CD4-positive, alpha-beta T cell treated with Interleukin-2 at 100 ng/mL for 4 hours (primary cell): ENCODE measurements around the gene CARM1.
A peak's percentile ranks its signal among the peaks of the same experiment; 100 is the strongest.
"Not testable (repeated sequence)": the region's sequence is repeated elsewhere in the genome, so short reads cannot be mapped to it uniquely, and the experiment has no call there.

Source experiments
- DNase-seq: peaks from one replicate; pipeline ENCODE4 v3.0.0-alpha.2; 2020; ENCODE audit warnings: low spot score

The CARM1 gene

DNA sequence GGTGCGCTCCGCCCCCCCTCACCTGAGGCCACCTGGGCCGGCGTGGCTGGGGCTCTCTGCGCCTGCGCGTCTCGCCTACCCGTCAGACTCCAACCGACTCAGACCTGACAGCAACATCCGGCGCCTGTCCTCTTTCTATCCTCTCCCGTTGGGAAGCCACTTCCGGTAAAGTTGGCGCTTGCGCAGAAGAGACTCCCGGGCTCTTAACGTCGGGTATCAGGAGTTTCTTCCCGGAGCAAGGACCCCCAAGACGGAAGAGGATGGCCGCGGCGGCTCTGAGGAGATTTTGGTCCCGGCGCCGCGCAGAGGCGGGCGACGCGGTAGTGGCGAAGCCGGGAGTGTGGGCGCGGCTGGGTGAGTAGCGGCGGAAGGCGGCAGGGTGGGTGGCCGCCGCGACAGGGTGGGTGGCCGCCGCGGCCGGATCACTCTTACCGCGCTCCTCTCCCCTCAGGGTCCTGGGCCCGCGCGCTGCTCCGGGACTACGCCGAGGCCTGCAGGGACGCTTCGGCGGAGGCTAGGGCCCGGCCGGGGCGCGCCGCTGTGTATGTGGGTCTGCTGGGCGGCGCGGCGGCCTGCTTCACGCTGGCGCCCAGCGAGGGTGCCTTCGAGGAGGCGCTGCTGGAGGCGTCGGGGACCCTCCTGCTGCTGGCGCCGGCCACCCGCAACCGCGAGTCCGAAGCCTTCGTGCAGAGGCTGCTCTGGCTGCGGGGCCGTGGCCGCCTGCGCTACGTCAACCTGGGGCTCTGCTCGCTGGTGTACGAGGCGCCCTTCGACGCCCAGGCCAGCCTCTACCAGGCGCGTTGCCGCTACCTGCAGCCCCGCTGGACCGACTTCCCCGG lies 57.4 kb downstream of the CARM1 start, which contains the start of the genes TIMM29 and YIPF2:
TSS of gene TIMM29 (plus strand) at position 249 of the 839 bp plus-strand sequence. CDS start at position 261, 12 bp downstream.
TSS of gene YIPF2 (minus strand) at position 77 of the 839 bp plus-strand sequence. CDS start 229 bp downstream, outside the sequence.
- DNase-seq: peak; percentile 97

DNA sequence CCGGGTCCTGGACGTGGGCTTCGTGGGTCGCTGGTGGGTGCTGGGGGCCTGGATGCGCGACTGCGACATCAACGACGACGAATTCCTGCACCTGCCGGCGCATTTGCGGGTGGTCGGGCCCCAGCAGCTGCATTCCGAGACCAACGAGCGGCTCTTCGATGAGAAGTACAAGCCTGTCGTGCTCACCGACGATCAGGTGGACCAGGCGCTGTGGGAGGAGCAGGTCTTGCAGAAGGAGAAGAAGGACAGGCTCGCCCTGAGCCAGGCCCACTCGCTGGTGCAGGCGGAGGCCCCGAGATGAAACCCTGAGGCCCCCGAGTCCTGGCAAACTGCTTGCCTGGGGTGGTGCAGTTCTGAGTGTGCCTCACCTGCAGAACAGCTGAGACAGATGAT lies 58.0 kb downstream of the CARM1 start:
- no peak for DNase-seq

DNA sequence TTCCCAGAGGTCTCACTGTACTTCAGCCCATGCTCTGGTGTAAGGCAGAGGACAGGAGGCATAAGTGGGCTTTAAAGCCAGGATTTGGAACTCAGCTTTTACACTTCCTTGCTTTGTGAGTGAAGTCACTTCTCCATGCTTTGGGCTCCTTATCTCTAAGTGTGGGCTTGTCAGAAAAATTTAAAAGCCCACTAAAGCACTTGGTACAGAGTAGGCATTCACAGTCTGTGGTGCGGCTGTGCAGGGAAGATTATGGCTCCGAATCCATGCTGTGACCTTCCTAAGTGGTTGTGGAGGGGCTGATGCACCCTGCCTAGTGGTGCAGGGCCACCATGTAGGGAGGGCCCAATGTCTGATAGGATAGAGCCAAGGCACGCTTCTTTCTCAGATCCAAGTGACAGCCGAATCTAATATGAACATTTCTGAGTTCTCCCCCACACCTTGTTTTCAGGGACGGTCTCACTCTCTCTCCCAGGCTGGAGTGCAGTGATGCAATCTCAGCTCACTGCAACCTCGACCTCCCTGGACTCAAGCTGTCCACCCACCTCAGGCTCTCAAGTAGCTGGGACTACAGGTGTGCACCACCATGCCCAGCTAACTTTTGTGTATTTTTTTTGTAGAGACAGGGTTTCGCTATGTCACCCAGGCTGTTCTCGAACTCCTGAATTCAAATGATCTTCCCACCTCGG lies 64.2 kb downstream of the CARM1 start:
- no peak for DNase-seq

DNA sequence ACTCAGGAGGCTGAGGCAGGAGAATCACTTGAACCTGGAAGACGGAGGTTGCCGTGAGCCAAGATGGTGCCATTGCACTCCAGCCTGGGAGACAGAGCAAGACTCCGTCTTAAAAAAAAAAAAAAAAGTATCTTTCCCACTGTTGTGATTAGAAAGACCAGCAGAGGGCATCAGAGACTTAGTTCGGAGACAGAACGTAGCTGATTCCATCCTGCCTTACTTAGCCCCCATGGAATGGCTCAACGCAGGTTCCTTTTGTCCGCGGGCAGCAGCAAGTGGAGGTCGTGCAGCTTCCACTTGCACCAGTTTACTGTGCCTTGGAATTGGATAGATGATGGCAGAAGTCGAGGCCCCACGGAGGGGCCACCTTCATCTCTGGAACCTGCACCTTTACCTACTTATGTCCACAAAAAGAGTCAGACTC lies 65.3 kb downstream of the CARM1 start:
- peak; percentile 64 for DNase-seq

DNA sequence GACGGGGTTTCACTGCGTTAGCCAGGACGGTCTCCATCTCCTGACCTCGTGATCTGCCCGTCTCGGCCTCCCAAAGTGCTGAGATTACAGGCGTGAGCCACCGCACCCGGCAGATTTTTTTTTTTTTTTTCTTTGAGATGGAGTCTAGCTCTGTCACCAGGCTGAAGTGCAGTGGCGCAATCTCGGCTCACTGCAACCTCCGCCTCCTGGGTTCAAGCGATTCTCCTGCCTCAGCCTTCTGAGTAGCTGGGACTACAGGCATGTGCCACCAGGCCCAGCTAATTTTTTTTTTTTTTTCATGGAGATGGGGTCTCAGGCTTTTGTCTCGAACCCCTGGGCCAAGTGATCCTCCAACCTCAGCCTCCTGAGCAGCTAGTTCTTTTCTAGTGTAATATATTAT lies 70.3 kb downstream of the CARM1 start:
- DNase-seq: not testable (repeated sequence)

DNA sequence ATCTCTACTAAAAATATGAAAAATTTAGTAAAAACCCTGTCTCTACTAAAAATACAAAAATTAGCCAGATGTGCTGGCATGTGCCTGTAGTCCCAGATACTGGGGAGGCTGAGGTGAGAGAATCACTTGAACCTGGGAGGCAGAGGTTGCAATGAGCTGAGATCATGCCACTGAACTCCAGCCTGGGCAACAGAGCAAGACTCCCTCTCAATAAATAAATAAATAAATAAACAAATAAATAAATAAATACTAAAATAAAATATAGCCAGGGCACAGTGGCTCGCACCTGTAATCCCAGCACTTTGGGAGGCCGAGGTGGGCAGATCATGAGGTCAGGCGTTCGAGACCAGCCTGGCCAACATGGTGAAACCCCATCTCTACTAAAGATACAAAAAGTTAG lies 72.1 kb downstream of the CARM1 start:
- not testable (repeated sequence) for DNase-seq

DNA sequence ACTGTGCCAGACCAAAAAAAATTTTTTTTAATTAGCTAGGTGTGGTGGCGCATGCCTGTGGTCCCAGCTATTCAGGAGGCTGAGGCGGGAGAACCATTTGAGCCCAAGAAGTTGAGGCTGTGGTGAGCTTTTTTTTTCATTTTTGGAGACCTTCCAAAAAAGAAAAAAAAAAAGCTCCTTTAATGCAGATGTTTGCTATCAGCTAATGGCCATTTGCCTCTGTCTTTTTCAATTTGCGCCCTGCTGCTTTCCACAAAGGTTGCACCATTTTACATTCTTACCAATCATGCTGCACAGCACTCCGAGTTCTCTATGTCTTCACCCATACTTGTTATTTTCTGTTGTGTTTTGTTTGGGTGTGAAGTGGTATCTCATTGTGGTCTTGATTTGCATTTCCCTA lies 73.9 kb downstream of the CARM1 start:
- DNase-seq: no peak

DNA sequence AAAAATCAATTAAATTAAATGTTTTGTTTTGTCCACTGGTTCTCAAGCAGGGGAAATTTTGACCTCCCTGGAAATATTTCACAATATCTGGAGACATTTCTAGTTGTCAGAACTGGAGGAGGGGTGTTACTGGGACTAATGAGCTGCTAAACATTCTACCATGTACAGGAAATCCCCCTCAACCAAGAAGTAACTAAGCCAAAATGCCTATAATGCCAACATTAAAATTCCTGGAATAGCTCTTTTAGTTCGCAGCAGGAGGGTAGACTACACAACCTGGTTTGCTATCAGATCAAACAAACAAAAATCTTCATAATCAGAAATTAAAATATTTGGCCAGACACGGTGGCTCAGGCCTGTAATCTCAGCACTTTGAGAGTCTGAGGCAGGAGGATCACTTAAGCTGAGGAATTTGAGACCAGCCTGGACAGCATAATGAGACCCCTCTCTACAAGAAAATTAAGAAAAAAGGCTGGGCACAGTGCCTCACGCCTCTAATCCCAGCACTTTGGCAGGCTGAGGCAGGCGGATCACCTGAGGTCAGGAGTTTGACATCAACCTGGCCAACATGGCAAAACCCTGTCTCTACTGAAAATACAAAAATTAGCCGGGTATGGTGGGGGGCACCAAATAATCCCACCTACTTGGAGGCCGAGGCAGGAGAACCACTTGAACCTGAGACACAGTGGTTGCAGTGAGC lies 75.8 kb downstream of the CARM1 start:
- no peak for DNase-seq

DNA sequence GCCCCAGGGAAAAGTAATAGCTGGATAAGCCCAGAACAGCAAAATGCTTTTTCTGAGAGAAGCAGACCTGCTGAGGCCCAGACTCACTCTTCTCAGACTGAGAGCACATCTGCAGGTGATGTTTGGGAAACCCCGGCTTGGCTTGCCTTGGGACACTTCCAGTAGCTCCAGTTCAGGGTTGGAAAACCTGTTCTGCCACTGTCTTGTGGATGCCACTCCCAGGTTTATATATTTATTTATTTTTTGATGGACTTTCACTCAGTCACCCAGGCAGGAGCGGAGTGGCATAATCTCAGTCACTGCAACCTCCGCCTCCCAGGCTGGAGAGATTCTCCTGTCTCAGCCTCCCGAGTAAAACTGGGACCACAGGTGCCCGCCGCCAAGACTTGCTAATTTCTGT lies 81.5 kb downstream of the CARM1 start:
- DNase-seq: no peak

DNA sequence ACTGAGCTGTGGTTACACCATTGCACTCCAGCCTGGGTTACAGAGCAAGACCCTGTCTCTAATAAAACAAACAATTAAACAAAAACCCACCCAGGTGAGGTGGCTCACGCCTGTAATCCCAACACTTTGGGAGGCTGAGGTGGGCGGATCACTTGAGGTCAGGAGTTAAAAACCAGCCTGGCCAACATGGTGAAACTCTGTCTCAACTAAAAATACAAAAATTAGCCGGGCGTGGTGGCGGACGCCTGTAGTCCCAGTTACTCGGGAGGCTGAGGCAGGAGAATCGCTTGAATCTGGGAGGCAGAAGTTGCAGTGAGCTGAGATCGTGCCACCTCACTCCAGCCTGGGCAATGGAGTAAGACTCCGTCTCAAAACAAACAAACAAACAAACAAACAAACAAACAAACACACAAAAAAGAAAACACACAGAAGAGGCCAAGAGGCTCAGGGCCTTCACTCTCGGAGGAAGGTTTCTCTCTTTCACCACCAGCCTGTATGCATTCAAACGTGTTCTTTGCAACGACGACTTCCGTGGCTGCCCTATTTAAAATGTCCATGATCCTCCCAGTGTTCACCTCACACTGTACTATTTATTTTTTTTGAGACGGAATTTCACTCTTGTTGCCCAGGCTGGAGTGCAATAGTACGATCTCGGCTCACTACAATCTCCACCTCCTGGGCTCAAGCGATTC lies 88.1 kb downstream of the CARM1 start:
- not testable (repeated sequence) for DNase-seq

DNA sequence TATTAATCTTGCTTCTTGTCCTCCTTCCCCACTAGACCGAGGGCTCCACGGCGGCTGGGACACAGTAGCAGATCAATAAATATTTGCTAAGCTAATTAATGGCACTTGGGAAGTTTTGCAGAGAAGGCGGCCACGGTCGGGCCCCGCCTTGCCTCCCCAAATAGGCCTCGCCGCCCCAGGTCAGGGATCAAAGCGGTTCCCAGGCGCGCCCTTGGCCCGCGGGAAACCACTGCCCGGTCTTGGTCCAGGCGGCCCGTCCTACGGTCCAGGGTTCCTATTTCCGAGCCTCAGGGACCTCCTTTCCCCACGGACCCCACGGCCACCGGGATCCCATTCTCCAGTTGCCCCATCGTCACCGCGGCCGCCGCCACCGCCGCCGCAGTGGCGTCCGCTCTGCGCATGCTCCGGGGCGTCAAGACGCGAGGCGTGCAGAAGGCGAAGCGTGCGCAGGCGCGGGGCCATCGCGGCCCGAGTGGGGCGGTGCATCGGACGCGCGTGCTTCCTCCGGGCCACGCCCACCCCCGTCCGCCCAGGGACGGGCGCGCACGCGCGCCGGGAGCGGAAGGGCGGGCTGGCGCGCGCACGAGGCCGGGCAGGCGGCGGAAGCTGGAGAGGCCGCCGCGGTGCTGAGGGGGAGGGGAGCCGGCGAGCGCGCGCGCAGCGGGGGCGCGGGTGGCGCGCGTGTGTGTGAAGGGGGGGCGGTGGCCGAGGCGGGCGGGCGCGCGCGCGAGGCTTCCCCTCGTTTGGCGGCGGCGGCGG lies 89.1 kb downstream of the CARM1 start, which contains the start of gene SMARCA4:
TSS of gene SMARCA4 (plus strand) at position 717 of the 759 bp plus-strand sequence. CDS start 23,122 bp downstream, outside the sequence.
- peak; percentile 97 for DNase-seq

DNA sequence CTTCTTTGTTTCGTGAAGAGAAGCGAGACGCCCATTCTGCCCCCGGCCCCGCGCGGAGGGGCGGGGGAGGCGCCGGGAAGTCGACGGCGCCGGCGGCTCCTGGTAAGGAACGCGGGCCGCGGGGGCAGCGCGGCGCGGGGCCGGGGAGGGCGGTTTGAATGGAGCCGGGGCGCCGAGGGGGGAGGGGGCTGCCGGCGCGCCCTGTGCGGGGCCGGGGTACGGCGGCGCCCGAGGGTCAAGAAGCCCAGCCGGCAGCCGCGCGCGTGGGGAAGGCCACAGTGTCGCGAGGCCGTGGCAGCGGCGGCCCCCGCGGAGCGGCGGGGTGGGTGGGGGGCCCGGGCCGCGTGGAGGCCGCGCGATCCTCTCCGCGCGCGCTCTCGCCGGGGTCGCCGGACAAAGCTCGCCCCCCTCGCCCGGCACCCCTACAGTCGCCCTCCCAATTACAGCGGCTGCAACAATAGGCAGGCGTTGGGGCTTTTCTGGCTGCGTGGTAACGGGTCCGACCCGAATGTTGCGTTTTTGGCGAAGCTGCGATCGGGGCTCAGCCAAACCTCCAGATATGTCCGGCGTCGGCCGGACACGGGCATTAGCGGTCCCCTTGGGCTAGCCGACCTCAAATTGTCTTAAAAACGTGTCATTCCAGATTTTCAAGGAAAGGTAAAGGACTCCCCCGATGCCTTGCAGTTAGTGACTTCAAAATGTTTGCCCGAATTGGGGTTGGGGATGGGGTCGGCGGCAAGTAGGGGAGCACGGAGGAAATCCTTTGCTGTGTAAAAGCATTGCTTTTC lies 89.9 kb downstream of the CARM1 start:
- DNase-seq: no peak

DNA sequence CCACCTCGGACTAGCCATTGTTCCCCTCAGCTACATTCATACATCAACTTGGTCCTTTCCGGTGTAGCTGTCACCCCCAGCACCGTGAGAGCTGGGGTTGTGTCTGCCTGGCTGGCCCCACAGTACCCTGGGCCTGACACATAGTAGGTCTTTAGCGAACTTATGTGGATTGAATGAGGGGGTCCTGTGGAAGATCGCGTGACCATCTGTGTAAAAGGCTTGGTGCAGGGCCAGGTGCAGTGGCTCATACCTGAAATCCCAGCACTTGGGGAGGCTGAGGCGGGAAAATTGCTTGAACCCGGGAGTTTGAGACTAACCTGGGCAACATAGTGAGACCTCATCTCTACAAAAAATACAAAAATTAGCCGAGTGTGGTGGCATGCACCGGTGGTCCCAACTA lies 91.5 kb downstream of the CARM1 start:
- DNase-seq: no peak

DNA sequence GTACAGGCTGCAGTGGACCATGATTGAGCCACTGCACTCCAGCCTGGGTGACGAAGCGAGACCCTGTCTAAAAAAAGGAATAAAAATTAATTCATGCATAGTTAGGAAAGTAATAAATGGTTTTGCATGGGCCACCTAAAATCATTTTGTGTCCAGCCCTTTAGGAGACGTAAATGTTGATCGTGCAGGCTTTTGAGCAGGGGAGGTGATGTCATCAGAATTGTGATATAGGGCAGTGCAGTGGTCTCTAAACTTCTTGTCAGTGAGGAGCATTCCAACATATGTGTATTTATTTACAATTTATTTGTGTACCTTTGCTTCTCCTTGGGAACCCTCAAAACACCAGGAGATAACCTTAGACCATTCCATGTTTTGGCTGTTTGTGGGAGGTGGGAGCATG lies 92.5 kb downstream of the CARM1 start:
- DNase-seq: no peak

DNA sequence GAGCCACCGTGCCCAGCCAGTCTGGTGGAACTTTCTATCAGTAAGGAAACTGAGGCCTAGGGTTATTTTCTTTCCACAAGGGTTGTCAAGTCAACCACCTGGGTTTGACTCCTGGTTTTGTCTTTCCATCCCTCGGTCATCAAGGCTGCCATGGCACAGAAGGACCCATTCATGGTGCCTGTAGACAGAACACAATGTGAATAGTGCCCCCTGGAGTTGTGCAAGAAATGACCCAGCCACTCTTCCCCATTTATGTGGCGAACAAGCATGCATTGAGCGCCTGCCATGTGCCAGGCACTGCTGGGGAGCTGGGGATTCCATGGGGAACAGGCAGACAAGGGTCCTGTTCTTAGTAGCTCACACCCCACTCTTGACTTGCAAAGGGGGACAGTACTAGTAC lies 93.5 kb downstream of the CARM1 start:
- no peak for DNase-seq

DNA sequence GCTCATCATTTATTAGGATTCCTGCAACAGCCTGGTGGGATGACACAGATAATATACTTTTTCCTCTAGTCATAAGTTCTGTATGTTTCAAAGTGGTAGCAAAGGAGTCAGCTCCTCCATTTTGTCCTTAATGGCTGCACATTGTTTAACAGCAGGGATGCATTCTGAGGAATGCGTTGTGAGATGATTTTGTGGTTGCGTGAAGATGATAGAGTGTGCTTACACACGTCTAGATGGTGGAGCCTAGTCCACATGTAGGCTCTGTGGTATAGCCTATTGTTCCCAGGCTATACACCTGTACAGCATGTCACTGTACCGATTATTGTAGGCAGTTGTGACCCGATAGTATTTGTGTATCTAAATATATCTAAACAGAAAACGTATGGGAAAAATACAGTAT lies 94.0 kb downstream of the CARM1 start:
- no peak for DNase-seq

DNA sequence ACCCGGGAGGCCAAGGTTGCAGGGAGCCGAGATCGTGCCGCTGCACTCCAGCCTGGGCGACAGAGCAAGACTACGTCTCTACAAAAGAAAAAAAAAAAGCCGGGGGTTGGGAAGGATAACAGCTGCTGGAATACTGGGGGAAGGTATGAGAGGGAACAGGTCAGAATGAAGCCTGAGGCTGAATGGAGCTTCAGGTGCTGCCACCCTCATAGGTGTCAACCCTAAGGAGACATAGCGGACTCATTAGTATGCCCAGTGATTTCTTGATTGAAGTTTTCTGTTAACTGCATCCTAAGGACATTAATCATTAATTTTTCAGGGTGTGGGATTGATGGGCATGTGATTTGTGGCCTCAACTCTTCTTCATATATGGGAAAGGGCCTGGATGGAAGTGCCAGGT lies 95.5 kb downstream of the CARM1 start:
- no peak for DNase-seq

DNA sequence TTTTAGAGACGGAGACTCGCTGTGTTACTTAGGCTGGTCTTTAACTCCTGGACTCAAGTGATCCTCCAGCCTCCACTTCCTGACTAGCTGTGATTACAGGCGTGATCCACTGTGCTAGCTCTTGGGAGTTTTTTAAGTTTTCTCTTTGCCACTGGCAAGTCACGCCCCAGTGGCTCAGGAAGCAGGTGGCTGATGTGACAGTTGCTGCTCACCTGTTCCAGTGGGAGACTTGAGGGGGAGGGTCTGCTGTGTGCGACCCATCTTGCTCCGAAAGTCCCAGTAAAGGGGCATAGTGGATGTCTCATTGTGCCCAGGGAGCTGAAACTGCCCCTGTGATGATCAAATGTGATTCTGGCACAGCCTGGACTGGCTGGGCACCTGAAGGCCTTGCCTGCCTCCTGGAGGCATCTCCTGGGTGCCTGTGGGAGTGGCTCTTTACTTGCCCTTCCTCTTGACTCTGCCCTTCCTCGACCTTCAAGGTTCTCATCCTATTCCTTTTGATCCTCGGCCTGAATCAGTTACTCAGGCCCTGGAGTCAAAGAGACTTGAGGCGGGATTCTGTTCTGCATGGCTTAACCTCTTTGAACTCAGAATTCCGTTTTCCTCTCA lies 97.3 kb downstream of the CARM1 start:
- DNase-seq: no peak

DNA sequence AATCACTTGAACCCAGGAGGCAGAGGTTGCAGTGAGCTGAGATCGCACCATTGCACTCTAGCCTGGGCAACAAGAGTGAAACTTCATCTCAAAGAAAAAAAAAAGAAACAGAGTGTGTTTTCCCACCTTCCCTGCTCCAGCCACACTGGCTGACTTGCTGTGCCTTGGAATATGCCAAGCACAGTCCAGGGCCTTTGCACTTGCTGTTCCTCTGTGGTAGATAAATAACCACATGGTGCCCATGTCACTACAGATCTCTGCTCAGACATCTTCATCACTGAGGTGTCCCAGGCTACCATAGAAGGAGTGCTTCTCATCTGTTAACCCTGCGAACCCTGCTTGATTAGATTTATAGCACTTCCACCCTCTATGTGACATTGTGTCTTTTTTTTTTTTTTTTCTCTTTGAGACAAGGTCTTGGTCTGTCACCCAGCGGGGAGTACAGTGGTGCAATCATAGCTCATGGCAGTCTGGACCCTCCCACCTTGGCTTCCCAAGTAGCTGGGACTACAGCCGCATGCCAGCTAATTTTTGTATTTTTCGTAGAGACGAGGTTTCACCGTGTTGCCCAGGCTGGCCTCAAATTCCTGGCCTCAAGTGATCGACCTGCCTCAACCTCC lies 99.9 kb downstream of the CARM1 start:
- no peak for DNase-seq
